ENCODE measurements around the gene HES5.

- no peak for TF ChIP-seq RAD21 (IDR thresholded peaks at IDR 0.05; ENCODE audit: insufficient read depth, low read depth, low read length)
- no peak for TF ChIP-seq POU2F2 (IDR thresholded peaks at IDR 0.05; ENCODE audit: borderline replicate concordance, low read depth, low read length)
- no peak for TF ChIP-seq CBX5 (IDR thresholded peaks at IDR 0.05; ENCODE audit: low read depth)
- no peak for TF ChIP-seq CTCF (IDR thresholded peaks at IDR 0.05 in 2 of 3, conservative IDR thresholded peaks at IDR 0.05 in 1 of 3; ENCODE audit: control insufficient read depth in 2 of 3, extremely low read depth in 1 of 3, insufficient read depth in 1 of 3, low read depth in 3 of 3, low read length in 3 of 3)
- no peak for TF ChIP-seq YY1 (IDR thresholded peaks at IDR 0.05; ENCODE audit: low read depth, low read length)
Observed at GRCh38 chr1:2479618-2480017, 50.4 kb downstream of the HES5 start.
